Measurements from ENCODE around the gene SUMF1. TPM values are rescaled to one million over a fixed set of nuclear protein-coding genes. Genes with fewer than 3 reads are reported as not detected.

The SUMF1 gene
- total and polyA plus RNA-seq, 4 donors: 11.6 to 50.0 (median 31.5) TPM

DNA sequence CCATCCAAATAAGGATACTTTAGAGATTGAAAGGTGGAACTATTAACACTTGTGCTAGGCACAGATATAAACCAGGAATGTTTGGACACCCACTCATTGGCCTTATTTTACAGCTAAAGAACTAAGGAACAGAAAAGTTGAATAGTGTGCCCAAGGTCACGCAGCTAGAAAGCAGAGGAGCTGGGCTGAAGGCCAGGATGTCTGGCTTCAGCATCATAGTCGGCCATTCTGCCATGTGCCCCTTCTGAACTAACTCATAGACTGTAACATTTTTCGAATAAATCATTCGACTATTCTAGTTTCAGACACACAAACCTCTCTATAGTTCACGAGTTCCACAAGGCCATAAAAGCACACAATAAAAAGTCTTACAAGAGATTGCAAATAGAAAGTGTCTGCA, 71.1 kb downstream of the SUMF1 start:
- no peak overlapping the region for H3K4me3 ChIP-seq
- H3K27me3 ChIP-seq (ENCODE audit: control insufficient read depth in 3 of 3, insufficient read depth in 3 of 3, low read length in 2 of 3): no peaks in the 10 kb centered on the region
- H3K9ac ChIP-seq (ENCODE audit: insufficient read depth in 1 of 2, low read length in 2 of 2): no peak overlapping the region
- 95% methylated on average over 5 of the region's 5 CpGs for WGBS, 2 donors
- ATAC-seq (ENCODE audit: insufficient read depth, low FRiP score) (no peak), DNase-seq (no peak)
- no peak overlapping the region for H3K27ac ChIP-seq (ENCODE audit: low read depth in 1 of 2, low read length in 1 of 2)
- peaks cover 0 to 5% (median under 1%) of the 10 kb centered on the region in 4 donors for H3K36me3 ChIP-seq (ENCODE audit: control insufficient read depth in 4 of 4, insufficient read depth in 4 of 4, low read length in 4 of 4)
- TF ChIP-seq, protein P1, sequence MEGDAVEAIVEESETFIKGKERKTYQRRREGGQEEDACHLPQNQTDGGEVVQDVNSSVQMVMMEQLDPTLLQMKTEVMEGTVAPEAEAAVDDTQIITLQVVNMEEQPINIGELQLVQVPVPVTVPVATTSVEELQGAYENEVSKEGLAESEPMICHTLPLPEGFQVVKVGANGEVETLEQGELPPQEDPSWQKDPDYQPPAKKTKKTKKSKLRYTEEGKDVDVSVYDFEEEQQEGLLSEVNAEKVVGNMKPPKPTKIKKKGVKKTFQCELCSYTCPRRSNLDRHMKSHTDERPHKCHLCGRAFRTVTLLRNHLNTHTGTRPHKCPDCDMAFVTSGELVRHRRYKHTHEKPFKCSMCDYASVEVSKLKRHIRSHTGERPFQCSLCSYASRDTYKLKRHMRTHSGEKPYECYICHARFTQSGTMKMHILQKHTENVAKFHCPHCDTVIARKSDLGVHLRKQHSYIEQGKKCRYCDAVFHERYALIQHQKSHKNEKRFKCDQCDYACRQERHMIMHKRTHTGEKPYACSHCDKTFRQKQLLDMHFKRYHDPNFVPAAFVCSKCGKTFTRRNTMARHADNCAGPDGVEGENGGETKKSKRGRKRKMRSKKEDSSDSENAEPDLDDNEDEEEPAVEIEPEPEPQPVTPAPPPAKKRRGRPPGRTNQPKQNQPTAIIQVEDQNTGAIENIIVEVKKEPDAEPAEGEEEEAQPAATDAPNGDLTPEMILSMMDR (IDR thresholded peaks at IDR 0.05; ENCODE audit: control extremely low read depth, extremely low read depth): no peak
- H3K4me1 ChIP-seq (ENCODE audit: control insufficient read depth in 5 of 5, insufficient read depth in 5 of 5, low read length in 5 of 5): peaks cover 0 to 32% (median 4%) of the 10 kb centered on the region in 5 donors
- no peaks in the 10 kb centered on the region for H3K9me3 ChIP-seq (ENCODE audit: control insufficient read depth in 4 of 4, insufficient read depth in 3 of 4, low read length in 3 of 4)

DNA sequence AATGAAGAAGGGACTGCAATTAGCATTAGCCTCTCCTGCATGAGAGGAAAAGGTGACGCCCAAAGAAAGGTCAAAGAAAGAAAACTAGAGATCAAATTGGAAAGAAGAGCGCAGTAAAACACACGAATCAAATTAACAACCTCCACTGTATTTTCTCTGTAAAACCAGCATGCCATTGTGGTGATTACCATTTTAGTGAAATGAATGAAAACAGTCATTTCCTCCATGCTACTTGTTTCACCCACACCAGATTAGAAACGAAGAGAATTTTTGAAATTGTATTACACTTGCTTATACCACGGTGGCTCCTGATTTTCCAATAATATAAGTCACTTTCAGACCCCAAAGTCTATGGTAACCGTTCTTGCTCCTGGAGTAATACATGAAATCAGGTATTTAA, 71.6 kb downstream of the SUMF1 start:
- WGBS, 2 donors: 92 to 93% methylated on average over 6 of the region's 6 CpGs
- peaks cover 0 to 32% (median 4%) of the 10 kb centered on the region in 5 donors for H3K4me1 ChIP-seq (ENCODE audit: control insufficient read depth in 5 of 5, insufficient read depth in 5 of 5, low read length in 5 of 5)

DNA sequence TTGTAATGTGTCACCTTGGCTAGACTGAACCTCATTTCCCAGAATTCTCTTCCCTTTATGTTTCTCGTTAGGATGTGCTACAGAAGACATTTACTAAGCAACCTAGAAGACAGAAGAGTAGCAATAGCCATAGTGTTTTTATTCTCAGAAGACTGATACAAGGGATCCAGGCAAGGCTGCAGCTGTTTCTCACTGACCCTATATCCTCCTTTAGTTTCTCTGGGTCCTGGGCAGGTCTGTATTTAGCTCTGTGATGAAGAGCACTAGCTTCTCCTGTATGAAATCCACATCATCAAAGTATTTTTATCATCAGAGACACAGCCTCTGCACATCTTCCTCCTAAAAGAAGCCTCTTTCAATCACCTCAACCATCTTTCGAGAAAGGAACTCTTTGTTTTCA, 72.5 kb downstream of the SUMF1 start:
- Histone ChIP-seq H3K27me3 (ENCODE audit: control insufficient read depth in 3 of 3, insufficient read depth in 3 of 3, low read length in 2 of 3) (no peaks in the 10 kb centered on the region), H3K36me3 (ENCODE audit: control insufficient read depth in 4 of 4, insufficient read depth in 4 of 4, low read length in 4 of 4) (peaks cover 0 to 5% (median under 1%) of the 10 kb centered on the region in 4 donors), H3K9me3 (ENCODE audit: control insufficient read depth in 4 of 4, insufficient read depth in 3 of 4, low read length in 3 of 4) (no peaks in the 10 kb centered on the region), H3K27ac (ENCODE audit: low read depth in 1 of 2, low read length in 1 of 2) (no peak overlapping the region), H3K4me1 (ENCODE audit: control insufficient read depth in 5 of 5, insufficient read depth in 5 of 5, low read length in 5 of 5) (peaks cover 0 to 32% (median 4%) of the 10 kb centered on the region in 5 donors), H3K9ac (ENCODE audit: insufficient read depth in 1 of 2, low read length in 2 of 2) (no peak overlapping the region), H3K4me3 (no peak overlapping the region)
- 95 to 98% methylated on average over 2 of the region's 2 CpGs for WGBS, 2 donors
- TF ChIP-seq, protein P1 (IDR thresholded peaks at IDR 0.05; ENCODE audit: control extremely low read depth, extremely low read depth): no peak
- ATAC-seq (ENCODE audit: insufficient read depth, low FRiP score) (no peak), DNase-seq (no peak)

More for the DNA sequence above, 71.6 kb downstream of the SUMF1 start:
- ATAC-seq (ENCODE audit: insufficient read depth, low FRiP score) (no peak), DNase-seq (no peak)
- Histone ChIP-seq H3K9ac (ENCODE audit: insufficient read depth in 1 of 2, low read length in 2 of 2) (no peak overlapping the region), H3K27ac (ENCODE audit: low read depth in 1 of 2, low read length in 1 of 2) (no peak overlapping the region), H3K9me3 (ENCODE audit: control insufficient read depth in 4 of 4, insufficient read depth in 3 of 4, low read length in 3 of 4) (no peaks in the 10 kb centered on the region), H3K36me3 (ENCODE audit: control insufficient read depth in 4 of 4, insufficient read depth in 4 of 4, low read length in 4 of 4) (peaks cover 0 to 5% (median under 1%) of the 10 kb centered on the region in 4 donors), H3K27me3 (ENCODE audit: control insufficient read depth in 3 of 3, insufficient read depth in 3 of 3, low read length in 2 of 3) (no peaks in the 10 kb centered on the region), H3K4me3 (no peak overlapping the region)
- TF ChIP-seq, protein P1 (IDR thresholded peaks at IDR 0.05; ENCODE audit: control extremely low read depth, extremely low read depth): no peak

DNA sequence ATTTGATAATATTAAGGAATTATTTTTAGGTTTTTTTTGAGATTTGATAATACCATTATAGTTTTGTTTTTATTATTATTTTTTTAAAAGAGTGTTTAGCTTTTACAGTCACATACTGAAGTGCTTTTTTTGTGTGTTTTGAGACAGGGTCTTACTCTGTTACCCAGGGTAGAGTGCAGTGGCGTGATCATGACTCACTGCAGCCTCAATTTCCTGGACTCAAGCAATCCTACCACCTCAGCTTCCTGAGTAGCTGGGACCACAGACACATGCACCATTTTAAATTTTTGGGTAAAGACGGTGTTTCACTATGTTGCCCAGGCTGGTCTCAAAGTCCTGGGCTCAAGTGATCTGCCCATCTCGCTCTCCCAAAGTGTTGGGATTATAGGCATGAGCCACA, 73.0 kb downstream of the SUMF1 start:
- Histone ChIP-seq H3K36me3 (ENCODE audit: control insufficient read depth in 4 of 4, insufficient read depth in 4 of 4, low read length in 4 of 4) (peaks cover 0 to 2% (median under 1%) of the 10 kb centered on the region in 4 donors), H3K27me3 (ENCODE audit: control insufficient read depth in 3 of 3, insufficient read depth in 3 of 3, low read length in 2 of 3) (no peaks in the 10 kb centered on the region), H3K4me1 (ENCODE audit: control insufficient read depth in 5 of 5, insufficient read depth in 5 of 5, low read length in 5 of 5) (peaks cover 0 to 27% (median 4%) of the 10 kb centered on the region in 5 donors), H3K27ac (ENCODE audit: low read depth in 1 of 2, low read length in 1 of 2) (no peak overlapping the region), H3K9ac (ENCODE audit: insufficient read depth in 1 of 2, low read length in 2 of 2) (no peak overlapping the region), H3K9me3 (ENCODE audit: control insufficient read depth in 4 of 4, insufficient read depth in 3 of 4, low read length in 3 of 4) (no peaks in the 10 kb centered on the region), H3K4me3 (no peak overlapping the region)
- whole genome bisulfite sequencing, 2 donors: 59 to 81% methylated on average over 3 of the region's 3 CpGs
- TF ChIP-seq, protein P1 (IDR thresholded peaks at IDR 0.05; ENCODE audit: control extremely low read depth, extremely low read depth): no peak
- no peak for DNase-seq
- ATAC-seq (ENCODE audit: insufficient read depth, low FRiP score): no peak

Measured in lung (tissue), 12 donors.